DMS 273 treated with DMSO at 0.1 percent for 48 hours (cell line): ENCODE measurements around the gene NFKBIL1.
"Not testable (repeated sequence)": the region's sequence is repeated elsewhere in the genome, so short reads cannot be mapped to it uniquely, and the experiment has no call there.

Source experiments
- DNase-seq: peaks from one replicate; lab custom pipeline; 2025; lab: John Stamatoyannopoulos, UW

The NFKBIL1 gene

GRCh38 chr6:31580807-31581433, 33.5 kb downstream of the NFKBIL1 start:
- peak; percentile 19 for DNase-seq

- no peak for DNase-seq
These were observed 34.2 kb downstream of the NFKBIL1 start for GRCh38 chr6:31581434-31582229.

DNA sequence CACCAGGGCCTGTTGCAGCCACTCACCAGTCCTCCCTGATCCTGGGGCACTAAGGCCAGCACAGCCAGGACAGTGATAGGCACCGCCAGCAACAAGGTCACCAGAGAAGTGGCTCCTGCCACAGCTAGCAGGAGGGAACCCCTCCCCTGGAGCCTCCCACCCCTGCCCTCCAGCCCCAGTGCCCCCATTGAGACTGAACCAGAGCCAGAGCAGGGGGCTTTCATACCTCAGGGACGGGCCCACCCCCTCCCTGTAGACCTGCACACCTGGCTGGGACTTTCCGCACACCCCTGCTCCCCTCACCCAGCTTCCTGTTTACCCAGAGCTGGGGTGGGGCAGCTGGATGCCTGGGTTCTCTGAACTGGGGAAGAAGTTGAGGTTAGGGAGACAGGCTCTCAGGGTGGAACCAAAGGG, 34.8 kb downstream of the NFKBIL1 start, which contains the start of gene LTB:
TSS of gene LTB (minus strand) at position 195 of the 414 bp plus-strand sequence. CDS start at position 188, 7 bp downstream.
- DNase-seq, result no peak

- DNase-seq, result no peak
These were observed 38.1 kb downstream of the NFKBIL1 start for GRCh38 chr6:31585491-31585890.

- DNase-seq, result no peak
These were observed 38.6 kb downstream of the NFKBIL1 start, which contains the start of gene LST1 for GRCh38 chr6:31586008-31586407. LST1 (plus strand) TSS chr6:31586277; CDS start chr6:31587300, 1,023 bp downstream.

- no peak for DNase-seq
These were observed 39.3 kb downstream of the NFKBIL1 start for GRCh38 chr6:31586599-31587281.

DNA sequence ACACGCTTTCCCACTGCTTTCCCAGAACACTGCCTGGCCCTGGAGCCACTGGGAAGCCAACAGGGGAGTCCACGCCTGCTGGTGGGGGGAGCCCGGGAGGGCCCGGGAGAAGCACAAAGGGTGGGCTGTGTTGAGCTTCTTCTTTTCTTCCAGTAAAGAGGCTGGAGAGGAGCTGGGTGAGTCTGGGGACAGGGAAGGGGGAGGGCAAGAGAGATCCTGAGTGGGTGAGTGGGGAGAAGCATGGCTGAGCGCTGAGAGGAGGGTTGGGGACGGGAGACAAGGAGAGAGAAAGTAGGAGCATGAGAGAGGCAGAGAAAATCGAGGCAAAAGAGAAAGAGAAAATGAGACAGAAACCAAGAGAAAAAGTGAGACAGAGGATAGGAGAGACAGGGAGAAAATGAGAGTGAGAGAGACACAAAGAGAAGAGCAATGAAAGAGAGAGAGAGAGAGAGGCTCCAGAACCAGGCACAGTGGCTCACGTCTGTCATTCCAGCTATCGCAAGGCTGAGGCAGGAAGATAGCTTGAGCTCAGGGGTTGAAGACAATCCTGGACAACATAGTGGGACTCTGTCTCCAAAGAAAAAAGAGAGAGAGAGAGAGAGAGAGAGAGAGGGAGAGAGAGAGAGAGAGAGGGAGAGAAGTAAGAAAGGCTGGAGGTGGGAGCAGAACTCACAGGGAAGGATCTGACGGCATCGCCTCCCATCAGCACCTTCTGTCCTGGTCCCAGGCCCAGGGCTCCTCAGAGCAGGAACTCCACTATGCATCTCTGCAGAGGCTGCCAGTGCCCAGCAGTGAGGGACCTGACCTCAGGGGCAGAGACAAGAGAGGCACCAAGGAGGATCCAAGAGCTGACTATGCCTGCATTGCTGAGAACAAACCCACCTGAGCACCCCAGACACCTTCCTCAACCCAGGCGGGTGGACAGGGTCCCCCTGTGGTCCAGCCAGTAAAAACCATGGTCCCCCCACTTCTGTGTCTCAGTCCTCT, 40.7 kb downstream of the NFKBIL1 start:
- DNase-seq, result no peak

DNA sequence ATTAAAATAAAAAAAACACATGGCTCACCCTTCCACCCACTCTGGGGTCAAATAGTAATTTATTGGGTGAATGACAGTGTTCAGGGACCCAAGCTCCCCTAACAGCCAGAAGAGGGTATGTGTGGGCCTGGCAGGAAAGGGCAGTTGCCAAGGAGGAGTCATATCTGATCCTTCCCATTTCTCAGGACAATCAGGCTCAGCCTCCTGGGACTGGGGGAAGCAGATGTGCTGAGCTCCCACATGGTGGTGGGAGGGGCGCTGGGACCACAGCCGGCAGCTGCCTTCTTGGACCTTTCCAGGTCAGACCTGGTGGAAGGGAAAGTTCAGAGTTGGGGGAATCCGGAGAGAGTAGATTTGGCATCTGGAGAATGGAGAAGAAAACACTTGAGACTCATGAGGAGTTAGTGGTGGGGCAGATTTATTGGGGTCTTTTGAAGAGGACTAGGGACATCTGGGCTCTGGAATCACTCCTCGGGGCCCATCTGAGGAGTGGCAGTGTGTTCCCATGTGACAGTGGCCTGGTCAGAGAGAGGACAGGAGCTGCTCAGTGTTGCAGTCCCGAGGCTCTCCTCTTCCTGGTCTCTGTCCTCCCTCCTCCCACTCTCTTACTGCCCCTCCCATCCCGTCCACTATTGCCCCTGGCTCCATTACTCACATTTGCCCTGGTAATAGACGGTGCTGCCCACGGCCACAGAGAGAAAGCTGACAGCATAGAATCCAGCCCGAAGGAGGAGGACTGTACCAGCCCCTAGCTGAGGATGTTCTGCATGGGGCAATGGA, 41.7 kb downstream of the NFKBIL1 start:
- no peak for DNase-seq

DNA sequence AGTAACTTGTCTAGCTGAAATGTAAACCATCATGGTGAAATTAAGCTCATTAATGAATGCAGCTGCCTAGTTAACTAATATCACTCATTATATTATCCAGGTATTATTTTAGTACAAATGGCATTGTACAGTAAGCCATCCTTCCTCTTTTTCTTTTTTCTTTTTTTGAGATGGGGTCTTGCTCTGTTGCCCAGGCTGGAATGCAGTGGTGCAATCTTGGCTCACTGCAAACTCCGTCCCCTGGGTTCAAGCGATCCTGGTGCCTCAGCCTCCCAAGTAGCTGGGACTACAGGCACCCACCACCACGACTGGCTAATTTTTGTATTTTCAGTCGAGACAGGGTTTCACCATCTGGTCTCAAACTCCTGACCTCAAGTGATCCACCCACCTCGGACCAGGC, 43.3 kb downstream of the NFKBIL1 start:
- DNase-seq, result not testable (repeated sequence)

GRCh38 chr6:31592396-31592771, 45.0 kb downstream of the NFKBIL1 start:
- DNase-seq, result no peak

- no peak for DNase-seq
These were observed 49.6 kb downstream of the NFKBIL1 start for GRCh38 chr6:31597006-31597405.

DNA sequence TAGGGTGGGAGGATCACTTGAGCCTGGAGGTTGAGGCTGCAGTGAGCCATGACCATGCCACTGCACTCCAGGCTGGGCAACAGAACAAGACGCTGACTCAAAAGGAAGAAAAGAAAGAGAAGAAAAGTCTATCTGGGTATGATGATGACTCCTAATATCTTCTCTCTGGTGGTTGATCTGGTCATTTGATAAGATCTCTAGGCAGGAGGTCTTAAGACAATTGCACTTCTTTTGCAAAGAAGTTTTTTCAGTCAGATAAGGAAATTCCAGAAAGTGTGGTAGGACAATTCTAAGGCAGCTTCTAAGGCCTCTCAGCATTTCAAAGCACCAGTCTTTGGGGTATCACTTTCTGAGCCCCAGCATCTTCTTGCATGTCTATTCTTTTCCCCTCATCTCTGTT, 59.9 kb downstream of the NFKBIL1 start:
- DNase-seq, result no peak
